Endothelial cell of umbilical vein (primary cell): ENCODE data around the gene CTBP2. TPM values are rescaled to one million over a fixed set of nuclear protein-coding genes. Genes with fewer than 3 reads are reported as not detected.
"Not testable (repeated sequence)": the region's sequence is repeated elsewhere in the genome, so short reads cannot be mapped to it uniquely, and the experiment has no call there.

Experiments
- BruUV-seq: library from RNA; stranded (reverse); fragments of 400-500 nt; replicated peaks from 2 replicates; lab custom pipeline; 2021; lab: Mats Ljungman, UMichigan
- CTCF ChIA-PET: fragments of 300-600, 350-600 bp; sonication (Branson Sonifier 250); formaldehyde crosslinking; loops from one replicate; lab custom pipeline; 2021; ENCODE audit warnings: antibody characterized with exemption, inconsistent platforms; lab: Charles Lee
- POLR2A ChIA-PET: fragments of 300-600, 350-600 bp; sonication (Branson Sonifier 250); formaldehyde crosslinking; loops from one replicate; lab custom pipeline; 2021; ENCODE audit warnings: antibody characterized with exemption, inconsistent platforms; lab: Charles Lee
- DNase-seq: peaks from one replicate; pipeline ENCODE4 v3.0.0-alpha.2; 2011; ENCODE audit warnings: low read depth, low spot score
- FAIRE-seq: peaks from 2 replicates; lab custom pipeline; 2011; peaks lifted over from hg19 to GRCh38; lab: Jason Lieb, UNC
- H2AFZ ChIP-seq: 2 replicates; pipeline ENCODE4 v1.6.0; 2012; ENCODE audit warnings: low read depth, low read length, control low read depth, inconsistent platforms
- H3K27ac ChIP-seq: 2 replicates; pipeline ENCODE4 v1.5.1; 2011; ENCODE audit warnings: low read depth, mild to moderate bottlenecking, control low read depth, low read length, moderate library complexity; ENCODE audit not compliant: insufficient read depth
- H3K27me3 ChIP-seq, 2 experiments: 2 replicates each; pipeline versions ENCODE4 v1.6.0 to v1.6.1; 2011; ENCODE audit warnings: low read length in 2 of 2, mixed read lengths in 1 of 2; ENCODE audit not compliant: control insufficient read depth in 2 of 2, insufficient read depth in 2 of 2
- H3K36me3 ChIP-seq, 2 experiments: 2 replicates in 1 of 2; 3 replicates in 1 of 2; pipeline ENCODE4 v1.5.1; 2011; ENCODE audit warnings: low read length in 2 of 2, mild to moderate bottlenecking in 1 of 2, moderate library complexity in 1 of 2; ENCODE audit not compliant: control insufficient read depth in 2 of 2, insufficient read depth in 2 of 2; ENCODE audit errors: extremely low read depth in 1 of 2
- H3K4me1 ChIP-seq: 3 replicates; pipeline ENCODE4 v1.5.1; 2011; ENCODE audit warnings: mild to moderate bottlenecking, low read length; ENCODE audit not compliant: control insufficient read depth, insufficient read depth; ENCODE audit errors: extremely low read depth
- H3K4me2 ChIP-seq: 2 replicates; pipeline ENCODE4 v1.6.1; 2011; ENCODE audit warnings: low read length, control low read depth, mixed read lengths; ENCODE audit not compliant: insufficient read depth
- H3K4me3 ChIP-seq, 3 experiments: fragments of 200-600 bp in 1 of 3; sonication (generic), shearing (Covaris generic) in 1 of 3; replicated peaks in 1 of 3; 2 replicates each; pipeline ENCODE4 v1.5.1; 2011 to 2016; ENCODE audit warnings: control low read depth in 3 of 3, low read length in 3 of 3, mild to moderate bottlenecking in 2 of 3, inconsistent platforms in 1 of 3, low read depth in 1 of 3, moderate library complexity in 1 of 3; ENCODE audit not compliant: insufficient read depth in 1 of 3
- H3K79me2 ChIP-seq: 2 replicates; pipeline ENCODE4 v1.6.0; 2012; ENCODE audit warnings: low read length, inconsistent platforms; ENCODE audit not compliant: control insufficient read depth, insufficient read depth
- H3K9ac ChIP-seq: replicated peaks from 2 replicates; pipeline ENCODE3; 2011; ENCODE audit warnings: low read length, control low read depth; ENCODE audit not compliant: insufficient read depth; ENCODE audit errors: extremely low read depth
- H3K9me1 ChIP-seq: replicated peaks from 3 replicates; pipeline ENCODE4 v1.6.0; 2011; ENCODE audit warnings: mild to moderate bottlenecking, low read length; ENCODE audit not compliant: control insufficient read depth, insufficient read depth; ENCODE audit errors: extremely low read depth
- H3K9me3 ChIP-seq: replicated peaks from 2 replicates; pipeline ENCODE4 v1.5.1; 2012; ENCODE audit warnings: low read length, inconsistent platforms; ENCODE audit not compliant: control insufficient read depth, insufficient read depth
- H4K20me1 ChIP-seq: replicated peaks from 2 replicates; pipeline ENCODE3; 2011; ENCODE audit warnings: mild to moderate bottlenecking, low read length; ENCODE audit not compliant: control insufficient read depth, insufficient read depth; ENCODE audit errors: extremely low read depth
- CTCF ChIP-seq, 2 donors: IDR thresholded peaks; 1 replicate in 1 of 2; 2 replicates in 1 of 2; pipeline ENCODE4 v1.5.1; 2011; ENCODE audit warnings: low read length in 2 of 2, mild to moderate bottlenecking in 2 of 2, moderate library complexity in 2 of 2, control low read depth in 1 of 2, inconsistent platforms in 1 of 2, low read depth in 1 of 2; ENCODE audit not compliant: insufficient read depth in 1 of 2; ENCODE audit errors: extremely low read depth in 1 of 2
- EZH2 ChIP-seq: IDR thresholded peaks from 2 replicates; pipeline ENCODE4 v1.6.1; 2012; ENCODE audit warnings: borderline replicate concordance, low read depth, mild to moderate bottlenecking, moderate library complexity, low read length, inconsistent platforms; ENCODE audit not compliant: severe bottlenecking
- FOS ChIP-seq: IDR thresholded peaks from 2 replicates; pipeline ENCODE4 v1.6.1; 2011; ENCODE audit warnings: mild to moderate bottlenecking, low read length, moderate library complexity, borderline replicate concordance; ENCODE audit not compliant: insufficient read depth
- GATA2 ChIP-seq: IDR thresholded peaks from 2 replicates; pipeline ENCODE4 v1.7.0; 2011; ENCODE audit warnings: low read depth, mild to moderate bottlenecking, moderate library complexity, mixed read lengths, low read length; ENCODE audit not compliant: insufficient read length, insufficient read depth
- JUN ChIP-seq: IDR thresholded peaks from 2 replicates; pipeline ENCODE4 v1.6.1; 2011; ENCODE audit warnings: borderline replicate concordance, low read depth; ENCODE audit not compliant: insufficient read length, insufficient read depth
- MAX ChIP-seq: IDR thresholded peaks from 2 replicates; pipeline ENCODE4 v1.6.1; 2011; ENCODE audit not compliant: insufficient read depth, insufficient read length
- MYC ChIP-seq: IDR thresholded peaks from one replicate; pipeline ENCODE4 v1.6.1; 2011; ENCODE audit warnings: mild to moderate bottlenecking, low read depth, low read length
- POLR2A ChIP-seq: IDR thresholded peaks from 2 replicates; pipeline ENCODE4 v1.6.1; 2012; ENCODE audit warnings: low read depth, mild to moderate bottlenecking, control low read depth, low read length
- POLR2AphosphoS5 ChIP-seq: IDR thresholded peaks from 2 replicates; pipeline ENCODE4 v1.6.1; 2012; ENCODE audit warnings: low read depth, mild to moderate bottlenecking, control low read depth, low read length, moderate library complexity; ENCODE audit not compliant: insufficient read depth
- dilution Hi-C: fragments of 300-500 bp; cut with MboI; formaldehyde crosslinking; loops from one replicate; pipeline ENCODE4 v1.15.0; 2019; ENCODE audit warnings: low sequenced_read_pairs; ENCODE audit not compliant: extremely low pct_ligation_motif_present
- intact Hi-C: fragments of 100-400 bp; cut with micrococcal nuclease; formaldehyde crosslinking; loops from one replicate; pipeline ENCODE4 v1.10.0; 2022
- polyA plus RNA-seq, 4 experiments: library from polyadenylated mRNA; depleted of rRNA in 3 of 4; stranded (reverse) in 3 of 4; unstranded in 1 of 4; fragments of >200 nt; gene quantifications; 2 replicates each; pipeline versions ENCODE4 v1.2.1 to v1.2.3, GENCODE V29; 2011 to 2012; ENCODE audit warnings: missing spikeins in 1 of 4
- total RNA-seq: library from RNA; stranded (reverse); gene quantifications from 2 replicates; pipeline ENCODE4 v1.2.3, GENCODE V29; 2021

The CTBP2 gene
- total and polyA plus RNA-seq, 2 donors (not counting 3 experiments of a cell fraction or from before 2014, with no cell fraction given), result 118 to 128 TPM

DNA sequence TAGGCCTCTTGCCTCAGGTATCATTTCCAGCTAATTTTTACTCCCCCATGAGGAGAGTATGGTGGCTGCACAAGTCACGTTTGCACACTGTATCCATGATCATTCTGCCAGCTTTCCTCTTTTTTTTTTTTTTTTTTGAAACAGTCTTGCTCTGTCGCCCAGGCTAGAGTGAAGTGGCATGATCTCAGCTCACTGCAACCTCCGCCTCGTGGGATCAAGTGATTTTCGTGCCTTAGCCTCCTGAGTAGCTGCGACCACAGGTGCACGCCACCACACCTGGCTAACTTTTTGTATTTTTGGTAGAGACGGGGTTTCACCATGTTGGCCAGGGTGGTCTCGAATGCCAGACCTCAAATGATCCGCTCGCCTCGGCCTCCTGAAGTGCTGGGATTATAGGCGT, 77.9 kb downstream of the CTBP2 start:
- CTCF ChIA-PET, result interaction anchor here (1.2 to 2.3 kb wide), 4 partner anchors 21 to 62 kb away, joined by 3 to 13 read pairs (median 7); no protein-coding TSS in a partner anchor
- H4K20me1 ChIP-seq, H3K4me2 ChIP-seq, H3K9ac ChIP-seq, H3K27me3 ChIP-seq, dilution Hi-C loops, H3K9me3 ChIP-seq, DNase-seq, H2AFZ ChIP-seq, BruUV-seq, H3K4me3 ChIP-seq, H3K27ac ChIP-seq, intact Hi-C loops, H3K9me1 ChIP-seq, H3K36me3 ChIP-seq, POLR2A ChIA-PET: not testable (repeated sequence)
- Histone ChIP-seq H3K79me2 (peaks cover 65% of the 10 kb centered on the region), H3K4me1 (peaks cover 54% of the 10 kb centered on the region)
- FAIRE-seq, result peak; percentile 58

DNA sequence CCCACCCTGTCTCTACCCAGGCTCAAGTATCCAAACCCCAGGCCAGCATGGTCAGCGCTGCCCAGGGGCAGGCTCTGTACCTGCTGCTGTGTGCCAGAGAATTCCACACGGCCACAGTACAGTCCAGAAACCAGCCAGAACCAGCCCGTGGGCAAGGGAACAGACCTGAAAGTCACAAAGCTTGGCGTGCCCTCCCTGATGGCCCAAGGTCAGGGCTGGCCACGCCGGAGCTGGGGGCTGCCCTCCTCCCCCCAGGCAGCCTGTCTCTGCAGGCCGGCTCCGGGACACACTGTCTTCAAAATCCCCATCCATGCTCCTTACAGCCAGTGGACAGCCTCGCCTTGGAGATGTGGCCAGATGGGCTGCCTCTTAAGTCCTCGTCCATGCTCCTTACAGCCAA, 78.4 kb downstream of the CTBP2 start:
- intact Hi-C loops (no loop called here), dilution Hi-C loops (no loop called here)
- Histone ChIP-seq H2AFZ (no peak overlapping the region), H3K27ac (peak overlapping the region; percentile 66), H3K4me1 (peaks cover 60% of the 10 kb centered on the region), H3K4me2 (no peak overlapping the region), H3K9me3 (no peaks in the 10 kb centered on the region), H3K27me3 (no peaks in the 10 kb centered on the region), H3K9me1 (no peaks in the 10 kb centered on the region), H3K4me3 (no peak overlapping the region), H3K79me2 (peaks cover 62% of the 10 kb centered on the region), H3K36me3 (peaks cover 0 to 6% of the 10 kb centered on the region in 2 experiments), H4K20me1 (no peaks in the 10 kb centered on the region), H3K9ac (peak overlapping the region; percentile 48)
- DNase-seq, result no peak
- TF ChIP-seq GATA2, result no peak
- no peak for TF ChIP-seq JUN
- no peak for TF ChIP-seq MYC
- TF ChIP-seq EZH2, result no peak
- TF ChIP-seq POLR2AphosphoS5, result no peak
- no peak for TF ChIP-seq FOS
- no peak for TF ChIP-seq MAX
- no peak for TF ChIP-seq CTCF (IDR thresholded peaks at IDR 0.05; ENCODE audit: extremely low read depth in 1 of 2, insufficient read depth in 1 of 2, low read depth in 1 of 2, low read length in 2 of 2)
- TF ChIP-seq POLR2A, result no peak
- ChIA-PET POLR2A (no interaction called here), CTCF (interaction anchor here (2.3 kb wide), 1 partner anchor 34 kb away, joined by 13 read pairs; no protein-coding TSS in a partner anchor)
- BruUV-seq, result no TSS peak
- FAIRE-seq, result no peak
